OCI-LY3 (cell line): Measurements from ENCODE around the gene IHH.

ENCODE experiments used
- H2AFZ ChIP-seq: fragments of 200-600, 300-600 bp; shearing (Covaris generic); 2 replicates; pipeline ENCODE4 v1.6.0; 2014; ENCODE audit warnings: antibody characterized with exemption, low read depth, low read length
- H3K27ac ChIP-seq: fragments of 200-600, 300-600 bp; sonication (generic); 2 replicates; pipeline ENCODE4 v1.5.1; 2014; ENCODE audit warnings: mild to moderate bottlenecking, low read length, moderate library complexity, mixed read lengths
- H3K27me3 ChIP-seq: fragments of 200-600, 300-600 bp; sonication (generic); 2 replicates; pipeline ENCODE4 v1.6.1; 2014; ENCODE audit warnings: low read depth, low read length, mixed read lengths
- H3K36me3 ChIP-seq: fragments of 200-600, 300-600 bp; sonication (generic); replicated peaks from 2 replicates; pipeline ENCODE3; 2014; ENCODE audit warnings: low read depth, low read length, mixed read lengths
- H3K4me1 ChIP-seq: fragments of 300-600, 200-600 bp; sonication (generic); 2 replicates; pipeline ENCODE4 v1.6.1; 2014; ENCODE audit warnings: low read length, mixed read lengths
- H3K4me2 ChIP-seq: fragments of 200-600, 300-600 bp; sonication (generic); 2 replicates; pipeline ENCODE4 v1.6.1; 2014; ENCODE audit warnings: low read length, mixed read lengths
- H3K4me3 ChIP-seq: fragments of 300-600, 200-600 bp; sonication (generic); 2 replicates; pipeline ENCODE4 v1.5.1; 2014; ENCODE audit warnings: antibody characterized with exemption, mild to moderate bottlenecking, low read length, moderate library complexity
- H3K79me2 ChIP-seq: fragments of 300-600, 200-600 bp; shearing (Covaris generic); 2 replicates; pipeline ENCODE4 v1.6.1; 2014; ENCODE audit warnings: mild to moderate bottlenecking, low read length, mixed read lengths
- H3K9ac ChIP-seq: fragments of 300-600, 200-600 bp; shearing (Covaris generic); 2 replicates; pipeline ENCODE4 v1.6.0; 2014; ENCODE audit warnings: mild to moderate bottlenecking, low read length, moderate library complexity
- H3K9me3 ChIP-seq: fragments of 200-600, 300-600 bp; shearing (Covaris generic); 2 replicates; pipeline ENCODE4 v1.6.1; 2014; ENCODE audit warnings: low read length, mixed read lengths; ENCODE audit not compliant: insufficient read depth
- H4K20me1 ChIP-seq: fragments of 200-600, 300-600 bp; sonication (generic); 2 replicates; pipeline ENCODE4 v1.6.1; 2016; ENCODE audit warnings: low read length, mixed read lengths; ENCODE audit not compliant: insufficient read depth
- CTCF ChIP-seq: fragments of 200-600, 300-600 bp; sonication (generic); IDR thresholded peaks from 2 replicates; pipeline ENCODE4 v1.5.1; 2014; ENCODE audit warnings: antibody characterized with exemption, low read length, low read depth
- EZH2phosphoT487 ChIP-seq: fragments of 200-600 bp; shearing (Covaris generic); IDR thresholded peaks from 2 replicates; pipeline ENCODE4 v1.6.1; 2018; ENCODE audit warnings: antibody characterized with exemption, mixed run types, low read depth

Gene IHH

GRCh38 chr2:219058541-219059374 lies 2.0 kb downstream of the IHH start:
- TF ChIP-seq EZH2phosphoT487 = no peak
- TF ChIP-seq CTCF = no peak
- H3K9ac ChIP-seq = no peak overlapping the region
- no peaks in the 10 kb centered on the region for H3K79me2 ChIP-seq
- H4K20me1 ChIP-seq = no peaks in the 10 kb centered on the region
- H3K9me3 ChIP-seq = no peaks in the 10 kb centered on the region
- H3K4me1 ChIP-seq = no peaks in the 10 kb centered on the region
- no peak overlapping the region for H3K27ac ChIP-seq
- H3K4me2 ChIP-seq = peak overlapping the region; percentile 55; the same call in 1 of the 2 replicates
- no peak overlapping the region for H2AFZ ChIP-seq
- H3K36me3 ChIP-seq = no peaks in the 10 kb centered on the region
- H3K27me3 ChIP-seq = no peaks in the 10 kb centered on the region
- no peak overlapping the region for H3K4me3 ChIP-seq

- TF ChIP-seq CTCF (peak; percentile 68), EZH2phosphoT487 (no peak)
- Histone ChIP-seq H3K4me1 (no peaks in the 10 kb centered on the region), H3K4me3 (peak overlapping the region; percentile 31; the same call in 1 of the 2 replicates), H3K9me3 (no peaks in the 10 kb centered on the region), H3K4me2 (peak overlapping the region; percentile 55), H3K27me3 (no peaks in the 10 kb centered on the region), H3K79me2 (no peaks in the 10 kb centered on the region), H3K9ac (no peak overlapping the region), H3K27ac (no peak overlapping the region), H4K20me1 (no peaks in the 10 kb centered on the region), H2AFZ (no peak overlapping the region), H3K36me3 (no peaks in the 10 kb centered on the region)
Observed at GRCh38 chr2:219057709-219058540, 2.8 kb downstream of the IHH start.

GRCh38 chr2:219056896-219057708 lies 3.6 kb downstream of the IHH start:
- Histone ChIP-seq H3K27me3 (no peaks in the 10 kb centered on the region), H3K9ac (no peak overlapping the region), H3K9me3 (no peaks in the 10 kb centered on the region), H3K36me3 (no peaks in the 10 kb centered on the region), H2AFZ (no peak overlapping the region), H3K4me1 (no peaks in the 10 kb centered on the region), H3K4me3 (no peak overlapping the region; the same call in 1 of the 2 replicates), H3K27ac (no peak overlapping the region), H3K4me2 (peak overlapping the region; percentile 55; the same call in 1 of the 2 replicates), H4K20me1 (no peaks in the 10 kb centered on the region), H3K79me2 (no peaks in the 10 kb centered on the region)
- TF ChIP-seq CTCF = no peak
- no peak for TF ChIP-seq EZH2phosphoT487
